HG02798 (cell line): Measurements from ENCODE around the gene PPP1R13B.
"Not testable (repeated sequence)": the region's sequence is repeated elsewhere in the genome, so short reads cannot be mapped to it uniquely, and the experiment has no call there.

ENCODE experiments used
- ATAC-seq: cut with Tn5 transposase; IDR thresholded peaks from one replicate; pipeline ENCODE4 v1.9.1; 2021; ENCODE audit warnings: mild to moderate bottlenecking; ENCODE audit not compliant: unreplicated experiment, poor library complexity

Gene PPP1R13B

DNA sequence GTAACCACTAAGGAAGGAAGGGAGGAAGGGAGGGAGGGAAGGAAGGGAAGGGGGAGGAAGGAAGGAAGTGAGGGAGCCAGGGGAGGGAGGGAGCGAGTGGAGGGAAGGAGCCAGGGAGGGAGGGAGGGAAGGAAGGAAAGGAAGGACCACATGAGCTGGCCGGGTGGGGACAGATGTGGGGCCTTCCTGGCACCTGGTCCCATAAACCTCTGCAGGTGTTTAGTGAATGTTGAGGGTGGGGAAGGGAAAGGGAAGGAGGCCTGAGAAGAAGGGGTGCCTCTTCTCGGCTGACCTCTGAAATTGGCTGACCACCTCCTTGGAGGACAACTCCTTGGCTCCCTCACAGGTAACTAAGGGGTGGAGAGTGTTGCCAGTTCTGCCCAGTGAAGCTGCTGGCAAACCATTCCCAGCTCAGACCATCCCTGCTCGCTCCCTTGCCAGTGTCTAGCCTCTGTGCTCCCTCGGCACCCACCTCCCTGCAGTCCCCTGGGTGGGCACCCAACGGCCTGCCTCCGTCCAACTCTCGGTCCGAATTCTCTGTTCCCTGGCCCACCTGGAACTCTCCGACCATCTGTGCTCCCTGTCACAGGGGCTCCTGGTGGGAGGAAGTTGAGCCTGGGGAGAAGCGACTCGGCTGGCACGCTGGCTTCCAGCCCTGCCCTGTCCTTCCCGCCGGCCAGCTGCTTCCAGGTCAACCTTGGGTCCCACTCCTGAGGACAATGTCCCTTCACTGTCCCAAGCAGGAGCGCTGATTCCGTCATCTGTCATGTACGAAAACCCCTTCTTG is 12.2 kb upstream of the PPP1R13B start:
- ATAC-seq = no peak

GRCh38 chr14:103858063-103858781 is 10.8 kb upstream of the PPP1R13B start:
- no peak for ATAC-seq

DNA sequence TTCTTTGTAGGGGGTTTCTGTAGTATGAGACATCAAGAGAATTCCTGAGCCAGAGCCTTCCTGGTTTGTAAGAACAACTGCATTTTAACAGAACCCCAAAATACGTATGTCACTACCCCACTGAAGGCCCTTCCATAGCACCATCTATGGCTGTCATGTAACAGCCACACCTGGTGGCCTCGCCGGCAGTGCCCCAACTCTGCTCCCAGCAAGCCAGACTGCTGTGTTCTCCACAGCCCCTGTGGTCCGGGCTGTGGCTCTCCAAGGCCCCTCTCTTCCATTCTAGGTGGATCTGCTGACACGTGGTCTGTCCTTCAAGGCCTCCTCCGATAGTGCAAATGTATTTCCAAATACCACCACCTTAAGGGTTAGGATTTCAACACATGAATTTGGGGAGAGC is 9.9 kb upstream of the PPP1R13B start:
- no peak for ATAC-seq

DNA sequence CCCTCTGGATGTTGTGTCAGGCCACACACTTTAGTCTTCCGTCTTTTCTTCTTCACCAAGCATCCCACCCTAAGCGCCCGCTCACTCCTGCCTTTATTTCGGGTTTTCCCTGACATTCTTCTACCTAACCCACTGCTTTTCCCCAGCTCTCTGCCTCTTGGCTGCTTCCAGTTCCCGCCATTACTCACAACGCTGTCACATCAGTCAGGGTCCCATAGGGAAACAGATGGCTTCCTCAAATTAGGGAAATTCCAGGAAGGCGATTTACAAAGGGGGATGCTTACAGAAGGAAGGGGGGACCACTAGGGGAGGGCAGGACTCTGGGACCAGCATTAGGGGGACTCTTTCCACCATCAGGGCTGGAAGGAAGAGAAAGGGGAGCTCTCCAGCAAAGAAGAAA is 9.2 kb upstream of the PPP1R13B start:
- no peak for ATAC-seq

DNA sequence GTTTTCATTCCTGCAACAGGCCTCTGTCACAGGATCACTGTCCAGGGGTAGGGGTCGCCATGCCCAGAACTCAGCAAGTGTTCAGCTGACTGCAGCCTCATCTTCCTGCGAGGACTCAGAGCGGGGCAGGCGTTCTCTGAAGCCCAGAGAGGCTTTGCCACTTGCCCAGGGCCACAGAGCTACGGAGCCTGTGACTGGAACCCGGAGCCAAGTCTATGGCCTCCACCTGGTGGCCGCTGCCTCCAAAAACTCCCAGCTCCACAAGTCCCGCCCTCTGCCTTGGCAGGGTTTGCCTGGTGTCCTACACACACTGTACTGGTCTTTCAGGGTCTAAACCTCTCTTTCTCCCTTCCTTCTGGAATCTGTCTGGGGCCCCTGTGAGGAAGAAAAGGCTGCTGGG is 8.7 kb upstream of the PPP1R13B start:
- ATAC-seq = no peak

- no peak for ATAC-seq
These were observed 8.3 kb upstream of the PPP1R13B start for GRCh38 chr14:103855734-103856095.

DNA sequence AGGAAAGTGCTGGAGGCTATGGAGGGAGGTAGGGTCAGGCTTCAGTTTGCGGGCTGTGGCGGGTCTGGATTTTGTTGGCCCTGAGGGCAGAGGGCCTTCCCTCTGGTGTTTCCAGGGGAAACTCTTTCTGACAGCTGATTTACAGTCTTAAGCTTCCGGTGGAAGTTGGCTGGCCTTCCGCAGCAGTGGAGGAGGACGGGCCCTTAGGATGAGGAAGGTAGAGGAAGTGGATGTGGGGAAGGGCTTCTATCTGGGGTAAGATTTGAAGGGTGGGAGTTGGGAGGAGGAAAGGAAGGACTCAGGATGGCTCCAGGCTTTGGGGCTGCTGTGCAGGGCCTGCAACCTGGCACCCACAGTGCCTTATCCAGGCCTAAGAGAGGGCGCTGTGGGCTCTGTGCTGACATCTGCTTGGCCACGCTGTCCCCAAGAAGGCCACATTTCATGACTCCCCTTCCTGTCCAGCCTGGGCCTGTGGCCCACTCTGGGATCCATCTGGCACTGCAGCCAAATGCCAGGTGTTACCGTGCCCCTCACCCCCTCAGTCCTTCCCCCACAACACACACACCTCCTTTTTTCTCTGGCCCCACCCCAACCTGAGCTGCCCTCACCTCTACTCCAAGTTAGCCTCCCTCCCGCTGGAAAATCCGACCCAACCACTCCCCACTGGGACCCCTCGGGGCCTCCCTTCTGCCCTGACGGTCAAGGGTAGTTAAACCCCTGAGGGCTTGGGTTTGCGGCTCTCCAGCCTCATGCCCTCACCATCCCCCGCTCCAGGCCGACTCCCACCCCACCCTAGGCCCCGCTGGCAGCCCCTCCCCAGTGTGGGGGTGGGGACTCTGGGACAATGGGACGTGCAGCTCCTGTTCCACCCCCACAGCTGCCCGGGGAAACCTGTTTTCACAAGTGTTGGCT is 7.7 kb upstream of the PPP1R13B start:
- no peak for ATAC-seq

DNA sequence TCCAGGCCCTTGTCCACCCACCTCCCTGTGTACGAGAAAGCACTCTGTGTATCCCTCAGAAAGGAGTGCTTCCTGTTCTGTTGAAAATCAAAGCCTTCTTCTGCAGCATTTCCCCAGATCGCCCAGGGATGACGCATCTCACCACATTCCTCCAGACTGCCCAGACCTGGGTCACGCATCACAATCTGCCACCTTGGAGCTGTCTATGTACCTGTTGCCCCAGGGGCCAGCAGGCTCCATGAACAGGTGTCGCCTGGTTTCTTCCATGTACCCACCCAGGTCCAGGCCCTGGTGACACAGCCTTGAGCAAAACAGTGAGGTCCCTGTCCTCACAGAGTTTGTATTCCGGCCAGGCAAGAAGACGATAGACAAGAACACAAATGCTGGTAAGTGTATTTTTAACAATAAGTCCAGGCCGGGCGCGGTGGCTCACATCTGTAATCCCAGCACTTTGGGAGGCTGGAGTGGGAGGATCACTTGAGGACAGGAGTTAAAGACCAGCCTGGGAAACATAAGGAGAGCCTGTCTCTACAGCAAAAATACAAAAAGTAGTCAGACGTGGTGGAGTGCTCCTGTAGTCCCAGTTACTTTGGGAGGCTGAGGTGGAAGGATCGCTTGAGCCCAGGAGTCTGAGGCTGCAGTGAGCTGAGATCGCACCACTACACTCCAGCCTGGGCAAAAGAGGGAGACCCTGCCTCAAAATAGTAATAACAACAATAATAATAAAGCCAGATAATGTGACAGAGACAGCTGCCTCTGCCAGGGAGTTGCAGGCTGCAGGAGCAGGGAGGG is 6.8 kb upstream of the PPP1R13B start:
- no peak for ATAC-seq

DNA sequence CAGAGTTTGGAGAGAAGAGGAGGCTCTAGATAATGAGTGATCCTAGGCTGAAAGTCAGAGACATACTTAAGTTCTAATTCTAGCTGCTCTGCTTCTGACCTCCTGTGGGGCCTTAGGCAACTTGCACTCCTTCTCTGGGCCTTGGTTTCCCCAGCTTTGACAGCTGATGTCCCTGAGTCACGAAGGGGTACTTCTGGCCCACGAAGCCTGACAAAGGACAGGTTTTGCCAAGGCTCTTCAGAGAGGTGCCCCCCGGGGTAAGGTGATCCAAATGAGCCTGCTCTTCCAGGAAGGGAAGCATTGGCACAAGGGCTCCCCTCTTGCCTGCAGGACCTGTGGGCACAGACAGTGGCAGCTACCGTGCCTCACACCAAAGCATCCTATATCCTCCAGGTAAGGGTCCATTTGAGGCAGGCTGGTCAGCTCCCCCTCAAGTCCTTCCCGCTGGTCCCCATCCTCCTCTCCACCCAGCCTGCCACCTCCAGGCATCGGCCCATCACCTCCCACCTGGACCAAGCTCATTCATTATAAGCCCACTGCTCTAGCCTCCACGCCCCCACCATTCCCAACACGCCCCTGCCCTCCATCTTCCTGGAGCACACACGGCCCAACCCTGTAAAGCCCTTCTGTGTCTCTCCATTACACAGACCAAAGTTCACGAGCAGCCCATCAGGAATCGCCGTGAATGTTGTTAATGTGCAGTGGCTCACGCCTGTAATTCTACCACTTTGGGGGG is 1.9 kb upstream of the PPP1R13B start:
- ATAC-seq = no peak

- no peak for ATAC-seq
These were observed 1.1 kb upstream of the PPP1R13B start for GRCh38 chr14:103848175-103849077.

DNA sequence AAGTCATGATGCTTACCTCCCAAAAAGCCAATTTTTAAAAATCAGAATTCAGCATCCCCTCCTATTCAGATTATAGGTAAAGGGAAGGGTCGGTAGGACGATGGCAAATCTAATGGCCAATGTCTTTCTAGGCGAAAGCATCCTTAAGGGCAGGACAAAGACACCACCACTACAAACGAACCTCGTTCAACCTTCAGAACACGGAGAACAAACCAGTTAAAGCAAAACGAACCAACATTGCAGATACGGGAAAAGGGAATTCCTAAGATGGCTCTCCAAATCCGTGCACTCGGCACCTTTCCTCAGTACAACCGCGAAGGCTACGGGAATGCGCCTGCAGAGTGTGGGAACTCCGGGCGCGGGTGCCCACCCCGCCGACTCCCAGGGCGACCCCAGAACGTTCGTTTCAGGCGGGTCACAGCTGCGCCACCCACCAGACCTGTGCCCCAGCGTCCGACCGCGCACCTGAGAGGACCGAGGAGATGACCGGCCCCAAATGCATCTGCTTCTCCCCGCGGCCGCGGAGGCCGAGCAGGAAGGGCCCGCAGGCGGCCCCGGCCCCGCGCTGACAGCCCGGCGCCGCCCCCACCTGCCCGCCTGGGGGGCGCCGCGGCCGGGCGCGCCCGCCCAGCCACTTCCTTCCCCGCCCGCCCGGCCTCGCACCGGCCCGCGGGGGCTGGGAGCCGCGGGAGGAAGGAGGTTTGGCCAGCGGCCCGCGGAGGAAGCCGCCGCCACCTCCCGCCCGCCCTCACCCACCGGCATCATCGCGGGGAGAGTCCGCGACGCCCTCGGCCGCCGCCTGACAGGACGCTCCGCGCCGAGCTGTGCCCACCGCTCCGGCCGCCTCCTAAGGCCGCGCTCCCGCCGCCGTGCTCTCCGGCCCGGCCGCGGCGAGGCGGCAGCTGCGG is 578 bp downstream of the PPP1R13B start:
- ATAC-seq = peak; percentile 33

DNA sequence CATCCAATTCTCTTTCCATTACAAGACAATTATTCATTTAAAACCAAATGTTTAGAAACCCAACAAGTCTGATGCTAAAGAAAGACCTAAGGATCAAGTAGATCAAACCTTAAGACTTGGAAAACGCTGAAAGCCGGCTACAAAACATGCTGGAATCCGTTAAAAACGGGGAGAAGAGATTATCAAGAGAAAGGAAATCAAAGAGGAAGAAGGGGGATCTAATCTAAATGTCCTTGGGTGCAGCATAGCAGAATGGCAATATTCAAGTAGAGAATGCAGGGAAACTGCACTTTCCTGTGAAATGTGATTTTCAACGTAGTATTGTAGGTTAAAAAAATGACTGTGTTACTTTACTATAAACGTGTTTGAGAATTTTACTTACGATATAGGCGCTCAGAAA is 1.3 kb downstream of the PPP1R13B start:
- ATAC-seq = no peak

DNA sequence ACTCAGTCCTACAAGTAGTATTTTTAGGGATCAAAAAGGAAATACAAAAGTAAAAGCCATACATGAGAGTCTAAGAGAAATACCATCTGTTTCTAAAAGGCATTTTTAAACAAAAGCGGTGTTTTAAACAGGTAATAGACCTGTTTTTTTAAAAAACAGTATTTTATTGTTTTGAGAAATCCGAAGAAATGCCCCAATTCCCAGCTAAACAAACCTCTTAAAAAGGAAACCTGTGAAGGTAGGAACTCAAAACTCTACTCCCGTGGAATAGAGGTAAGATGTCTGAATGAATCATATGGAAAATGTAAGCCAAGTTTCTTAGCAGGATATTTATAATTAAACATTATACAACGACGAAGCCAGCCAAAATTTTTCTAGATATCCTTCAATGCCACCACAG is 2.0 kb downstream of the PPP1R13B start:
- ATAC-seq = no peak

DNA sequence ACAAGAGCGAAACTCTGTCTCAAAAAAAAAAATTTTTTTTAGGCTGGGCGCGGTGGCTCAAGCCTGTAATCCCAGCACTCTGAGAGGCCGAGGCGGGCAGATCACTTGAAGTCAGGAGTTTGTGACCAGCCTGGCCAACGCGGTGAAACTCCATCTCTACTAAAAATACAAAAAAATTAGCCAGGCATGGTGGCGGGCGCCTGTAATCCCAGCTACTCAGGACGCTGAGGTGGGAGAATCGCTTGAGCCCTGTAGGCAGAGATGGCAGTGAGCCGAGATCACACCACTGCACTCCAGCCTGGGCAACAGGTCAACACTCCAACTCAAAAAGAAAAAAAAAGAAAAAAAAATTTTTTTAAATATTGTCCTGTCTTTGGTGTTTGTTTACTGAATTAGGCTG is 6.1 kb downstream of the PPP1R13B start:
- not testable (repeated sequence) for ATAC-seq

GRCh38 chr14:103840014-103840413 is 7.4 kb downstream of the PPP1R13B start:
- ATAC-seq = no peak

DNA sequence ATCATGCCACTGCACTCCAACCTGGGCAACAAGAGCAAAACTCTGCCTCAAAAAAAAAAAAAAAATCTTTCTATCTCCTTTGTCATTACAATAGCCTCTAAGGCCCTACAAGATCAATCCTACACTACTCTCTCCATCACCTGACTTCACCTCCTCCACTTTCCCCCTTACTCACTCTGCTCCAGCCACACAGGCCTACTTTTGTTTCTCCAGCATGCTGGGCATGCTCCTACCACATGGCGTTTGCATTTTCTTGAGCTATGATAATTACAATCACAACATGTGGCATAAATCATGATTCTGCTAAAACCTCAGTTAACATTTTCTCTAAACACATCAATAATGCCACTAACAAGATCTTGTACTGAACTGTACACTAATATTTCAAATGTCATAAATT is 7.8 kb downstream of the PPP1R13B start:
- ATAC-seq = no peak

- ATAC-seq = no peak
These were observed 9.3 kb downstream of the PPP1R13B start for GRCh38 chr14:103838117-103838516.
